HG02763 (cell line): ENCODE results near the gene EHBP1.

ENCODE experiments used
- ATAC-seq: cut with Tn5 transposase; IDR thresholded peaks from one replicate; pipeline ENCODE4 v1.9.1; 2021; ENCODE audit warnings: mild to moderate bottlenecking, moderate library complexity; ENCODE audit not compliant: unreplicated experiment

The EHBP1 gene

DNA sequence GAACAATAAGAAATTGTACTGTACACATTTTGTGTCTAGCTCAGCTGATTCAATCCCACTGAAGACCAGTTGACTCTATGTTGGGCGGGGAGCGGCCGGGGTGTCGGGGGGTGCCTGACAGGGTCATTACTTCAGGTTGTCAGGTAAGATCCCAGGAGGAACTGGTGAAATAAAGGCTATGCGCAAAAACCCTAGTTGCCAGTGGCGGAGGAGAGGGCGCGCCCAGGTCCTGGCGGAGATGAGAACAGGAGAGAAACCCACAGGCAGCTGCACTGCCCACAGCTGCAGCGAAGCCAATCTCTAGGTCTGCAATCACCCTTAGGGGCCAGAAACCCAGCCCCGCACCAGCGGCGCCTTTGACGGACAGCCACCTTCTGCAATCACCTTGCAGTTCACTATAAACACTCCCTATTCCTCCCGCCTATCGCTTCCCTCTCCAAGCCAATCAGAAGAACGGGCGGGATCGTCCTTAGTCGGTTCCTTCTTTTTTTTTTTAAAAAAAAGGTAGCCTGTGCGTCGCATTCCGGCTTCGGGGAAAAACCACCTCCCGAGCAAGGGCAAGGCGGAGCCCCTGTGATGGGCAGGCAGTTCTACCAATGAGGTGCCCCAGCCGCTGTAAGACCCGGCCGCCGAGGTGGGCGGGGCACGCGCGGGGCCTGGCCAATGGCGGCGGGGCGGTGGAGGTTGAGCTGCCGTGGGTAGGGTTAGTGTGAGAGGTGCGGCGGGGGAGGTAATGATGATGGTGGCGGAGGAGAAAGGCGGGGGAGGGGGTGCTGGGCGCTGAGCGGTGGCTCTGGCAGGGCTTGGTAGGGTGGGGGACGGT, at the start of gene EHBP1:
Gene EHBP1, plus strand, starts transcription at position 707 of the 823 bp plus-strand sequence. CDS start 1,479 bp downstream, outside the sequence.
- ATAC-seq, result peak; percentile 96

GRCh38 chr2:62657783-62658182, 47.7 kb upstream of the EHBP1 start:
- no peak for ATAC-seq

GRCh38 chr2:62658891-62659290, 46.6 kb upstream of the EHBP1 start:
- no peak for ATAC-seq

DNA sequence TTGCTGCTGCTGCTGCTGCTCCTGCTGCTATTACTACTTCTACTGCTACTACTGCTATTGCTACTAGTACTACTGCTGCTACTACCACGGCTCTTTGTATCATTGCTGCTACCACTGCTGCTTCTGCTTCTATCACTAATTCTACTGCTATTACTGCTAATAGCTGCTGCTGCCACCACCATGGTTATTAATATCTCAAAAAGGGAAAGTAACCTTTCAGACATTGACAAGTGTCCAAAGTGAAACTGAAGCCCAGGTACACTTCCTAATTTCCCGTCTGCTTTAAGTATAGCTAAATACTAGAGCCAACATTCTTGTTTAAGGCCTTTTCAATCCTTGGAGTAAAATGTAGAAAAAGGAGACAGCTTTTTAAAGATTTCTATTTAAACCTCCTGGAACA, 45.4 kb upstream of the EHBP1 start:
- peak; percentile 87 for ATAC-seq

DNA sequence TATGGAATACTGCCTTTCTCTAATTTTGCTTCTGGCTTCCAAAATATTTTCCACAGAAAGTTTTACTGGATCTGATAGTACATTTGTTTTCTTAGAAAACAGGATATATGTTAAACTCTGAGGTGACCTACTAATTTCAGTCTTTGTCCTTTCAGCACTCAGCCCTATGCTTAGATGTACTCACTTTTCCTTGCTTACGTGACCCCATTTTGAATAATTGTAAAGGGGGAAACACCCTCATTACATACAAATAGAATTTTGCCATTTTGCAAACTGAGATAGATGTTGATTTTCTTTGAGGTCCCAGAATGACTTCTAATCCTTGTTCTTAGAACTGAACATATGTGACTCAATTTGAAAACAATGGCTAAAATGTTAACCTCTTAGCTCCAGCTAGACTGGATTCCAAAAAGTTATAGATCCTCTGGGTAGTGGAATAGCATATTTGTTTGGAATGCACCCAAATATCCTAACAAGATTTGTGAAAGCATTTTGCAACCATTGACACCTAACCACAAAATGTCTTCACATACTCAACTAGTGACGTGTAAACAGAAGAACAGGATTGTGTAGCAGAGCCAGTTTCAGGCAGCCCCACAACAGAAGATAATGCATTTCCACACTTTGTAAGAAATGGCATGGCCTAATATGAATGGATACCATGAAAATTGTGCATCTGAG, 44.8 kb upstream of the EHBP1 start:
- peak; percentile 3 for ATAC-seq

DNA sequence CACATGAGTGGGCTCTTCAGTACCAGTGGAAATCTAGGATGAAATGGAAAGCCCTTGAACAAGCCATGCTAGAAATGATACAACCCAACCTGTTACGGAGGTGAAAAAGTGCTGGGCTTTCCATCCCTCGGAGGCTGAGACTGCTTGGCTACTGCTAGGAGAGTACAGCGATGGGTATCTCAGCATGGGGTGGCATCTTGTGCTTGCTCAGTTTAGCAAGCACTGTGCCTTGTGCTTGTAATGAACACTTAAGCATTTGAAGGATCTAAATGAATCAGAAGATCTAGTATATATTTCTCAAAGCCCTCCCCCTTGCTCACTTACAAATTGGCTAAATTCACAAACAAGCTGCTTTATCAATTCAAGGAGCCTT, 44.3 kb upstream of the EHBP1 start:
- no peak for ATAC-seq

GRCh38 chr2:62662131-62662530, 43.4 kb upstream of the EHBP1 start:
- no peak for ATAC-seq

DNA sequence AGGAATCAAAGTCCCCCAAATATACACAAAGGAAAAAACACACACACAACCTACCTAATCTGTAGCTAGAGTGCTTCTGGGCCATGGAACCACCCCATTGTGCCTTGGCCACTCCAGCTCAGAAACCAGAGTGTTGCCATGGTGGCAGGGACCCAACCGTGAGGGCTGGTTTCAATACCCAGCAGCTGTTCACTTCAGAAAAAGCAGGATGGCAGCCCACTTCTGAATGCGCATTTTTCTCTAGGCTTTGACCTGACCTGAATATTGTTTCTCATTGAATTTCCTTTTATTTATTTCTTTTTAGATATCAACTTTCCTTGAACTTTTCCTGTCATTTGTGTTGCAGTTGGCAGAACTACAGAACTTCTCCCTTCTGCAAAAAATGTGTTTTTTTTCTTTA, 43.0 kb upstream of the EHBP1 start:
- ATAC-seq, result no peak

GRCh38 chr2:62663411-62663810, 42.1 kb upstream of the EHBP1 start:
- no peak for ATAC-seq

DNA sequence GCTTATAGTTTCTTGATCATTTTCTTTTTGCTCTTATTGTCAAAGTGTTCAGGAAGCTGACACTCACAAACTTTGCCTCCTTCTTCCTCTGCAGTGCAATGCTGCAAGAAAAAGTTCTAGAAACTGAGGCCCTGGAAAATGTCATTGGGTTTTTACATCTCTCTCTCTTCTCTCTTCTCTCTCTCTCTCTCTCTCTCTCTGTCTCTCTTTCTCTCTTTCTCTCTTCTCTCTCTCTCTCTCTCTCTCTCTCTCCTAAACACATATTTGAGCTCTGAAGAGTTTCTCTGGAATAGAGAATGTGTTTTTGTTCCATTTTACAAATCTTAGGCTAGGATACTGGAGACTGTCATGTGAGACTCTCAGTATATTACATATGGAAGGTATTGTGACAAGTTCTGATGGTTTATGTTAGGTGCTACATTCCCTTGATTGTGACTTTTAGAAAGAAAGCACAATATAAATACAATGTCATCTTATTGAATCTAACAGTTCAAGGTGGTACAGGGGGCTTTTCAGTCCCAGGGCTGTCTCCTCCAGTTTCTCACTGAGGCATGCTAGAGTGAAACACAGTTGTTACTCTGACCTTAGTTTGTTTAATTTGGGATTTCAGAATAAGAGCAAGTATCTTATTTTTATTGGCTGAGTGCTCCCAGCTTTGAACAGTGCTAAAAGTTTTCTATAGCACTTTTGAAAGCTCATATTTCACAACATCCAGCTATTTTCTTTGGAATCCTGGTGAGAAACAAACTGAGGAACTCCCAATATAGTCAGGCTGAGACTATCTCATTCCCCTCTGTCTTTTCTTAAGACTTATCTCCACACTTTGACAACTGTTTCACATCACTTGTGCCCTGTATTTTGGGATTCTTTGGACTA, 41.4 kb upstream of the EHBP1 start:
- no peak for ATAC-seq

DNA sequence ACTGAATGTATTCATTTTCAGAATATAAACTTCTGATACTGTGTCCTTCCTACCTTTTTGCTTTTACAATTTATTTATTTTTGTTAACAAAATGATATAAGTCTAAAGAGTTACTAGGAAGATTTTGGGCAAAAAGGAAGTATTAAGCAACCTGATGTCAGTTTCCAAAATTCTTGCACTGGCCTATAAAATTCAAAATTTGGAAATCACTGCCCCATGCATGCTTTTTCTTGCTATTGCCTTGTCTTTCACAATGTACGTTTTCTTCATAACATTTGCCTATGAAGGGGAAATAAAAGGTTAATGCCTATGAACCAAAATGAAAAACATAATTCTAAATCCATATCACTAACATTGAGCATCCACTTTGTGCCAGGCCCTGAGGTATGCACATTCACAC, 40.1 kb upstream of the EHBP1 start:
- ATAC-seq, result no peak

GRCh38 chr2:62669180-62669579, 36.3 kb upstream of the EHBP1 start:
- no peak for ATAC-seq

DNA sequence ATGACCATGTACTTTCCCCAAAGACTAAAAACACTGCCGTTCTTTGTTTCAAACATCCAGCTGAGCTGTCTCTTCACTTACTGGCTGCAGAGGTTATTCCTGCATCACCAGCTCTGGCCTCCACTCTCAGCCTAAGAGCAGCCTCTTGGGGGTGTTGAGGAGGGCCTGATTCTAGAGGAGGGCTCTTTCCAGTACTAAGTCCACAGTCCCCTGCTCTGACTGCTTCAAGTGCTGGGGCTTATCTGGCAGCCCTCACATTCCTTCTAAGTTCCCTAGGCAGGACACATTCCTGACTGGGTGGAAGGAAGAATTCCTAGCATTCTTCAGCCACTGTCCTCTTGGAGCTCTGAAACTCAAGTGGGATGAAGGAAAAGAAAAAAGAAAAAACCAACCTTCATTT, 32.9 kb upstream of the EHBP1 start:
- ATAC-seq, result no peak

- no peak for ATAC-seq
These were observed 30.5 kb upstream of the EHBP1 start for GRCh38 chr2:62675062-62675461.

DNA sequence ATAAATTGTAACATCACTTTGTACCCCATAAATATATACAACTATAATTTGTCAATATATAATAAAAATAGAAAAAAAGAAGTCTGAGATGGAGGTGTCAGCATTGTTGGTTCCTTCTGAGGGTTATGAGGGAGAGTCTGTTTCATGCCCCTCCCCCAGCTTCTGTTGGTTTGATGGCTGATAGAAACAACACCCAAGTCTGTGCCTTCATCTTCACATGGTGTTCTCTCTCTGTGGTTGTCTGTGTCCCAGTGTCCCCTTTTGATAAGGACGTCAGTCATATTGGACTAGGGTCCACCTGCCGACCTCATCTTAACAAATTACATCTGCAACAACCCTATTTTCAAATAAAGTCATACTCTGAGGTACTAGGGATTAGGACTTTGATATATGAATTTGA, 20.3 kb upstream of the EHBP1 start:
- ATAC-seq, result no peak

DNA sequence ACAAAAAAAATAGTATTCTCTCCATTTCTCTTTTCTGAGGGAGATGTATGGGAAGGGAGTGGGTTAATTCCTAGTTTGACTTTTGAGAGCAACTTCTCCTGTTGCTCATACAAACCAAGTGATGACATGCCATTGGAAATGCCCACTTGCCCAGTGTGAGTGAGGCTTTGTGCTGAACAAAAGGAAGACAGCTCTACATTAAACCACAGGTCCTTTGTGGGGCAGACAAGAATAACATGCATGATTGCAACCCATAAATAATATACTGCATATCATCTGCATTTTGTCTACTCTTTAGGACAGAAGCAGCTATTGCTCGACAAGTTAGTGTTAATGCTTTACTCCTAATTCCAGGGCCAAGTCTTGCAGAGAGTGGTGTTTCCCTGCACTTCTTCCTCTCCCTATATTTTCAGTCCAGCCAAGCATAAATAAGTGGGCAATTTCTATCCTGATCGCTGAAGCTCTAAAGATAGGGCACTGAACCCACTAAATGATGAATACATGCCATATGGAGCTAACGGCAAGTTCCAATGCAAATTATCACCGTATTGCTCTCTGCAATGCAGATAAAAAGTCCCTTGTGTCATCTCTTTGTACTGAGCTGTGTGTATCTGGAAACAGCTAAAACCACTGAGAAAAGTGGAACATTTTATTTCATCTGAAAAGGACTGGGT, 19.4 kb upstream of the EHBP1 start:
- ATAC-seq, result no peak

DNA sequence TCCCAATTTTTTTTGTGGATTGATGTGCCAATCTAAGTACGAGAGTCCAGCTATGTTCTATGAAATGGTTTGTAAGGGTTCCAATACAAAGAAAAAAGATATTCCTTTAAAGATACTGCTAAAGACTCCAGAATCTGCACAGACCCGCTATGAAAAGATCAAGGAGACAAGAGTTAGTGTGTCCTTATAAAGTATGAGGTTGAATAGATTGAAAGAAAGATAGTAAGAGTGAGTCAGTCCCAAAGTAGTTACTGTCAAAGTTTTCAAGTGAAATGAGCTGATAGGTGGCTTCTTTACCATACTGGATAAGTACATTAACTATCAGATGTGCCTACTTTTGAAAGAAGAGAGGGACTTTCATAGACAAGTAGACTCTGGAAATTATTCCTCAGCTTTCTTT, 17.9 kb upstream of the EHBP1 start:
- ATAC-seq, result no peak

DNA sequence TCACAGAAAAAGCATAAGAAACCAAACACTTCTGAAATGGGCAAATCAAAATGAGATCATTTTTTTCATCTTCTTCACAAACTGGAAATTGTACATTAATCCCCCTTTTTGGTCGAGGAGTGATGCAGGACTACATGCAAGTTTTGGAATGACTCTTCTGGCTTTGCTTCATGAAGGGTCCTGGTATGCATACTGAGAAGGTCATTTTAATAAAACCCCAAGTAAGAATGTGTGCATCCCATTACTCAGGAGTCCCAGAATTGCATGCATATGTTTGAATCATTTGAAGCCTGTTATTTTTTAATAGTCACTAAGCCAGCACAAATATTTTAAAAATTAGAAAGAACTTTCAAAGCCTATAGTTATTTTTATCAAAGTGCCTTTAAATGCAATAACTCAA, 16.7 kb upstream of the EHBP1 start:
- no peak for ATAC-seq

DNA sequence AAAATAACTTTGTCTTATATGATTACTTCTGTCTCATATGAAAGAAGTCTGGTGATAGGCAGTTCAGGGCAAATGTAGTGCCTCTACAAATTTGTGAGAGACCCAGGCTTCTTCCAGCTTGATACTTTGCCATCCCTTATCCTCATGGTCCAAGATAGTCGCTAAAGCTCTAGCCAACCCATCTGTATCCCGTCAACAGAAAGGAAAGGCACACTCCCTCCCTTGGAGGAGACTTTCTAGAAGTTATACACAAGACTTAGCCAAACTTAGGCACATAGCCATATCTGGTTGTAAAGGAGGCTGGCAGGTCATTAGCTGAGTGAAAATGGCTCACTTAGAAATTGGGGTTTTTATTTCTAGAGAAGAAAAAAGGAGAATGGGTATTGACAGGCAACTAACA, 14.3 kb upstream of the EHBP1 start:
- no peak for ATAC-seq

- ATAC-seq, result no peak
These were observed 13.3 kb upstream of the EHBP1 start for GRCh38 chr2:62692225-62692624.

- ATAC-seq, result no peak
These were observed 6.9 kb upstream of the EHBP1 start for GRCh38 chr2:62698653-62699052.
